GM19463 (cell line): ENCODE measurements around the gene NQO2.
"Not testable (repeated sequence)": the region's sequence is repeated elsewhere in the genome, so short reads cannot be mapped to it uniquely, and the experiment has no call there.

Source experiments
- ATAC-seq: cut with Tn5 transposase; IDR thresholded peaks from one replicate; pipeline ENCODE4 v1.9.1; 2021; ENCODE audit warnings: mild to moderate bottlenecking, moderate library complexity; ENCODE audit not compliant: unreplicated experiment

Gene NQO2

DNA sequence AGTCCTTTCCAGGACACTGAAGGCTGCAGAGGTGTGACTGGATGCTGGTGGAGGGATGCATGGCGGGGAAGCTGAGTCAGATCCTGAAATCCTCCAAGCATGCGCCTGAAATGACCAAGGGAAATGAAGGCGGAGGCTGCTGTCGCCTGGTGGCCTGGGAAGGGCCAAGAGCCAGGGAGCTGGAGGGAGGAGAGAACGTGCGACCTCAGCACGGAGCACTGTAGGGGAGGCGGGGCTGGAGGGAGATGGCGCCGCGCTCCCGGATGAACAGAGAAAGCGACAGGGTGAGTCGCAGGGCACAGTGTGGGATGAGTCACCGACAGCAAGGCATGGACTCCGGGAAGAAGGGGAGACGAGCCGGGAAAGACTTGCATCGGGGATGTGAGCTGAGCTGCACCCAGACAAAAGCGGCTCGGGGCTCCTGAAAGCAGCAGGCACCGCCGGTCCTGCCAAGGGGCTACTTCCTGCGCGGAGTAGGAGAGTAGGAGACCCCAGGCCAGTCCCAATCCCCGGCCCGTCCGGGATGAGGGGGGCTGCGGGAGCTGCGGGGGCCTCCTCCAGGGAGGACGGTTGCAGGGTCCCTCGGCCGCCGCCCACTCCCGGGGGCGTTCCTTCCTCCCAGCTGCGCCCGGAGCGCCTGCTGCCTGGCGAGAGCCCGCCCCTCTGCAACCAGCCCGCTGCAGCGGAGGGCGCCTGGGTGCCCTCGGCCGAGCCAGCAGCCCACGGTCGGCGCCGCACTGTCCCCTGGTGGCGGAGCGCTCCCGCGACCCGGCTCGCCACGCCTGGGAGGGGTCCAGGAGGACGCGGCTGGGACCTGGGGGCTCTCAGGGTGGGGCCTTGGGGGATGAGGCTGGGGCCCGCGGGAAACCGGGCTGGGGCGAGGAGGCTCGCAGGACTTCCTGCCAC is 11.0 kb upstream of the NQO2 start:
- ATAC-seq = peak; percentile 64

DNA sequence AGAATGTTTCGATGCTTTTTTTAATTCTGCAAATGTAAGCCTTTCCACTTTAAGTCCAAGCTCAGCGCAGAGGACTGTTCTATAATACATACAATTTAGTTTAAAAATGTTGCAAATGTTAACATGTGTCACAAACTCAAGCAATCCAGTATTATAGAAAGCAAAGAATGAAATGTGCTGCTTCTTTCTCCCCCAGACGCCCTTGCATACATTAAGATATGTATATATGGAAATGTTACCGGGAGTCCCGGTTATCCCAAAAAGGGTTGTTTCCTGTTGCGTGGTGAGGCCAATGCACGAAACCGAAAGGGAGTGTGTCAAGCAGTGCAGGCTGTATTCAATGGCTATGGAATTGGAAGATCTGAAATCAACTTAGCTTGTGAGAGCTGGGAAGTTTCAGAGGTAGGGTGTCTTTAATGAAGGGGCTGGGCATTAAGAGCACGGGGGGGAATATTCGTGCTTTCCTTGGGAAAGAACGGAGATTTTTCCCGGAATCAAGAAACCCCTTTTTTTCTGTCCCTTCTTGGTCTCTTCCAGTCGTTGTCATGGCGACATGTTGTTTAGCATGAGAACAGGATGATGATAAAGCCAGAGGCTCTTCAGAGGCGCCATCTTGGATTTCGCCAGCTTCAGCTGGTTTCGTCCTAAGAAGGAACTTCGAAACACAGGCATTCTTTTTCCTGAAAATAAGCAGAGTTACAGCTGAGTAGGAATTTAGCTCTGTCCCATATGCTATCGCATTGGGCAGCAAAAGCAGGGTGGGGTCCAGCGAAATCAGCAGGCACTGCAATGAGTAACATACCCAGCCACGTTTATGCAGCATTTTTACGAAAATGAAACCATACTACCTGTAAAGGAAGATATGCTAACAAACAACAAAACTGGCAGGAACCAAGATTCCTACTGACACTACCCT is 10.1 kb upstream of the NQO2 start:
- ATAC-seq = peak; percentile 70

DNA sequence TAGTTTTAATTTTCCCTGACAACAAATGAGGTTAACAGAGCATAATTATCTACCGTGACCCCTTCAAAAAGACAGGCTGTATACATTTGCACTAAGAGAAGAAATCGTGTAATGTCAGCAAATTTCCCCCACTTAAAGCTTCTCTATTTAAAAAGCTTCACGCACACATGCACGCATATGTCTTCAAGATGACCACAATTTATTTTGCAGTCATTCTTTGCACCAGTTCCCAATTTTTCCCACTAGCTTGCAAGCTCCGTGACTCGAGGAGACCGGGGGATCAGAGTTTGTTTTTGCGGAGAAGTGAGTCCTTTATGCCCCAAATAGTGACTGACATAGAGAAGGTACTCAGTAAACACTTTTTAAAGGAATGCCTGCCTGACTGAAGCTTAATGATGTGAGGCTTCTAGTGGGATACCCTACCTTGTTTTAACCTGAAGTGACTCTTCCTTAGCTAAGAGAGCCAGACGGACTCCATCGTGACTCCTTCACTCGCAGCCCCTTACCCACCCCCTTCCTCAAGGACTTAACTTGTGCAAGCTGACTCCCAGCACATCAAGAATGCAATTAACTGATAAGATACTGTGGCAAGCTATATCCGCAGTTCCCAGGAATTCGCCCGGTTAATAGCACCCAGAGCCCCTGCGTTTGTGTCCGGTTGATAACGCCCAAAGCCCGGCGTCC is 9.3 kb upstream of the NQO2 start:
- ATAC-seq = no peak

DNA sequence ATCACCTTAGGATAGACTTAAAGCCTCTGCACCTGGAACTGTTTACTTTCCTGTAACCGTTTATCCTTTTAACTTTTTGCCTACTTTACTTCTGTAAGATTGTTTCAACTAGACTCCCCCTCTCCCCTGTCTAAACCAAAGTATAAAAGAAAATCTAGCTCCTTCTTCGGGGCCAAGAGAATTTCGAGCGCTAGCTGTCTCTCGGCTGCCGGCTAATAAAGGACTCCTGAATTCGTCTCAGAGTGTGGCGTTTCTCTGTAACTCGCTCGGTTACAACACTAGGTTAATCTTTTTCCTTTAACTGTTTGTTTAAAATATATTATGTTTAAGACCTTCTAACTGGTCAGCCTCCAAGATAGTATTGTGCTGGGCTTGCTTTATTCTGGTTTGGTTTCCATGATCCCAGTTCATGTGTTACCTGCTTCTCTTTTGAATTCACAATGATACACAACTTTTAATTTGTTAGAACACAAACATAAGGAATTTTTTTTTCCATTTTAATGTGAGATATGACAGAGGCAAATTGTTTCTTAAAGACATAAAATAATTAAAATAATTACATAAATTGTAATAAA is 8.7 kb upstream of the NQO2 start:
- ATAC-seq = no peak

DNA sequence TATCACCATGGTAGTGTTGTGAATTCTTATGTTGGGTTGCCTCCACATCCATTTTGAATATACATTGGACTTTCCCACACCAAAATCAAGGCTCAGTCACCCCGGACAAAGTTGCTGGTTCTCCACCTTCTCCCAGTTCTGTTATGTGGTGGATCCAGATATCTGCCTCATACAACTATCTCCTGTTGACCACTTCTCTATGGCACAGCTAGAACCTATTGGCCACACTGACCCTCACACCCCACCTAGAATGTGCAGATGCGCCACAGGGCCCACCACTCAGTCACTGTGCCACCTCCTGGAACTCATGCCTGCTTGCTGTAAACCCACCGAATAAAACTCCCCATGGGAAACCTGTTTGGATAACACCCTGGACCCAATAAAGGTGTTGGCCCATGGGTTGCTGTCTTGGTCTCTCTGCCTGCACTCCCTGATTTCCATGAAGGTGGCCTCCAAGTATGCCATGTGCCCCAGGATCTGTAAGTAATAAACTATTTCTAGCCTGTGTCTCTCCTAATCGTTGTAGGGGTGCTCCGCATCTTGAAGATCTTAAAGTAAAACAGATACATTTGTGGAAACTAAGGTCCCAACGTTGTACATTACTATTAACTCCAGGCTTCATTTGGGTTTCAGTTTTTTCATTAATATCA is 7.2 kb upstream of the NQO2 start:
- ATAC-seq = no peak

DNA sequence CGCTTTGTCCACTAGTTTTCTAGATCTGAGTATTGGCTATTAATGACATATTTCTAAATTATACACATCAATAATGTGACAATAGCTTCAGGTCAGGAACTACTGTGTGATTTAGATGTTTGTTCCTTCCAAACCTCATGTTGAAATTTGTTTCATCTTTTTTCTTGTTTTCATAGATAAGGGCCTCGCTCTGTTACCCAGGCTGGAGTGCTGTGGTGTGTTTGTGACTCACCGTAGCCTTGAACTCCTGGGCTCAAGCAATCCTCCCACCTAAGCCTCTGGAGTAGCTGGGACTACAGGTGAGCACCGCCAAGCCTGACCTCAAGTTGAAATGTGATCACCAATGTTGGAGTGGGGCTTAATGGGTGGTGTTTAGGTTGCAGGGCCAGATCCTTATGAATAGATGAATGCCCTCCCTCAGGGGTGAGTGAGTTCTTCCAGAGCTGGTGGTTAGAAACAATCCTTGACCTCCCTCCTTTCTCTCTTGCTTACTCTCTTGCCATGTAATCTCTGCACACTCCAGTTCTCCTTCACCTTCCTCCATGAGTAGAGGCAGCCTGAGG is 5.9 kb upstream of the NQO2 start:
- no peak for ATAC-seq

DNA sequence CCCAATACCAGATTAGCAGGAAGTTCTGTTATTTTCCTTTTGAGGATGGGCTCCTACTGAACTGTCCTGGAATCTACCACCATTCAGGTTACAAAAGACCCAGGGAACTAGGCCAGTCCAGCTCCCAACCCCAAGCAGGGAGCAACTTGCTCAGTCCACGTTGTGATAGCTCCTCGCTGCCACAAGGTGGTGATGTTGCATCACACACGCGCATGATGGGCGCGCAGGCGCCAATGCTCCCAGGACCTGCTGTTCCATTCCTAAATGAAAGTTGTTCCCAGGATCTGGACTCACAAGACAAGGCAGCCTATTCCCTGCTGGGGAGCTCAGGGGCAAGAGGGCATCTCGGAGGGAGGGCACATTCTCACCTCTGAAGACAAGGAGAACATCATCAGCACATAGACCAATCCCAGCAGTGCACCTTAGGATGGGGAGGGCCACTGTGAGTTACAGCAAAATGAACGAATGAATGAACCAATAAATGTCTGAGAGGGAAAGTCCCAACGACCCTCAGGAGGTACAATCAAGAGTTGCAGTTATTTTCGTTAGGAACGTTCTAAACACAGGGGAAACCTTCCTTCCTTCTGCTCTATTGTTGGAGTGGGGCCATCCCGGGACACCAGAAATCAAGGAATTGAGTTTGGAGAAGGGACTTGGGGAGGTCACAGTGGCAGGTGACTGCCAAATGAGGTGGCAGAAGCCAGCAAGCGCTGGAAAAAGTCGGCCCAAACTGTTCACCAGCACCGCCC is 1.3 kb upstream of the NQO2 start:
- ATAC-seq = peak; percentile 36

DNA sequence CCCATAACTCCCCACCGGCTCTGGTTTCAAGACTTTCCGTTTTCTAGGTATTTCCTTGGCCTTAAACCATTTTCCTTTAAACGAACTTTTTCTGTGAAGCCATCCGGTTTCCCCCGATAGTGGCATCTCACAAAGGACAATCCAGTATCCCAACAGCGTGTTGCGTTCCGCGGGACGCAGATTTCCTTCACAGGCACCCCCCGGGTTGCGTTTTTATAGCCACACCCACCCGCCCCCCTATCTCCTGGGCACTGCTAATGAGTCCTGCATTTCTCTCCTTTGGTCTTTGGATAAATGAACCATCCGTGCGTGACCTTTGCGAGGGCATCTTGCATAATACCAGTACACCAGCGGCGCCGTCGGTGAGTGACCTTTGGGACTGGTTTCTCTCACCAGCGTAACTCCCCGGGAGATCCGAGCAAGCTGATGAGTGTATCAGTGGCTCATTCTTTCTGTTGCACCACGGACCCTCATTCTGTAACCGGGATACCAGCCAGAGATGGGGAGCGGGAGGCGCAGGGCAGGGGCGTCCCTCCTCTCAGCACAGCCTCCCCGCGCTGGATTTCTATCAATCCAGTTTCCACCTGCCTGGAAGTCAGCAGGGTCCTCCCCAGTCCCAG is 586 bp upstream of the NQO2 start:
- peak; percentile 18 for ATAC-seq

DNA sequence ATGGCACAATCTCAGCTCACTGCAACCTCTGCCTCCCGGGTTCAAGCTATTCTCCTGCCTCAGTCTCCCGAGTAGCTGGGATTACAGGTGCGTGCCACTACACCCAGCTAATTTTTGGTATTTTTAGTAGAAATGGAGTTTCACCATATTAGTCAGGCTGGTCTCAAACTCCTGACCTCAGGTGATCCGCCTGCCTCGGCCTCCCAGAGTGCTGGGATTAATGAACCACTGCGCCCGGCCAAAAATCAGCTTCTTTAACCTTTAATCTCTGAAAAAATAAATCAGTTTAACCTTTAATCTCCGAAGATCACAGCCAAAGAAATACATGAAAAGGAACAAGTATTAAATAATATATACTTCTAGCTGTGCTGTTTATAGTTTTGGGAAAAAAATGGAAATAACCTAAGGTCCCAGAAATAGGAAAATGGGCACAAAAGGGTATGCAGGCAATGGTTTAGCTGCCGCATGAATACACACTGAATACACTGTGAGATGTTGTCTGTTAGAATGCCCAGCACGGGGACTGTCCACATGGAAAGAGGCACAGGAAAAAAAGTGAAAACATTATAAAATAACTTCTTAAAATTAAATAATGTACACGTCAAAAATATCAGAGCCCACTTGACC is 1.6 kb downstream of the NQO2 start:
- no peak for ATAC-seq

DNA sequence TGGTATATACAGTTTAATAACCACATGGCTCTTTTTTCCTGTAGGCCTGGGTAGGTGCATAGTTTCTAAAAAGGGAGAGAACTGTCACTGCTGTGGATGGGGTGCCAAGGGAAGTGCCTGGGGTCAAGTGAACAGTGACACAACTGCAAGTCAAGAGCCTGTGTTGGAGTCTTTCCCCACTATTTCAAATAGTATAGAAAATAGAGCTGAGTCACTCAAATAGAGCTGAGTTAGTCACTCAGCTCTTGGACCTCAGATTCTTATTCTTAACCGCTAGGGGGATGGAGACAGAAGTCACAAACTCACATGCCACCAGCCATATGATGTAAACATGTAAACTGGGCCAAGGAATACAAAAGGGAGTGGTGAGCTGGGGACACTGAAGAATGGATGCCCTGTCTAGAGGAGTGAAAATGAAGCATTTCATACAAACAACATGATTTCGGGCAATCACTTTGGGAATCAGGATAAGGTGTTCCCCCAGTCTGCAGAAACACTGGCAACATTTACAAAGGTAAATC is 2.1 kb downstream of the NQO2 start:
- ATAC-seq = peak; percentile 29

DNA sequence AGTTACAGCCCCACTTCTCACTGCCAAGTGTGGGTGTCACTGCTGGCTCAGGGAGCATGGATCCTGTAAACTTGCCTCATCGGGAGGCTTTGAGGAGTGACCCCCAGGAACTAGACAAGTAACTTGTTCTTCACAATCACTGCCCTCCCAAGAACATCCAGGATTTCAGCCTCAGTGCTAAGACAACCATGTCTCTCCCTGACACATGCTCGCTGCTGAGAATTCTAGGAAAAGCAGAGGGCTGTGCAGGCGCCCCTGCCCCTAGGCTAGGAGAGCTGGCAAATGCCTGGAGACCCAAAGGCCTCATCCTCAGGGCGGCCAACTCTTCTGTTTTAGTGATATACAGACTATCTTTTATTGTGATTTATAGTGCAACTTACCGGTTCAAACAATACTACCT is 3.5 kb downstream of the NQO2 start:
- not testable (repeated sequence) for ATAC-seq

DNA sequence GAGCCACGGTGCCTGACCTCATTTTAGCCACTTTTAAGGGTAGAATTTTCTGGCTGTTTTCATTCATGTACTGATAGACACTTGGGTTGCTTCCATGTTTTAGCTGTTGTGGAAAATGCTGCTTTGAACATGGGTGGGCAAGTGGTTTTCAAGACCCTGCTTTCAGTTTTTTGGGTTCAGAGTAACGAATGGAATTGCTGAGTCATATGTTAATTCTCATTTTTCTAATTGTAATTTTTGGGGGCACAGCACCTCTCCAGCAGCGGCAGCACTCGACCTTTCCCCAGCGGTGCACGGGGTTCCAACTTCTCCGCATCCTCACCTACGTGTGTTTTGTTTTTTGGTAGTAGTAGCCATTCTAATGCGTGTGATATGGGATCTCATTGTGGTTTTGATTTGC is 5.4 kb downstream of the NQO2 start:
- ATAC-seq = no peak

DNA sequence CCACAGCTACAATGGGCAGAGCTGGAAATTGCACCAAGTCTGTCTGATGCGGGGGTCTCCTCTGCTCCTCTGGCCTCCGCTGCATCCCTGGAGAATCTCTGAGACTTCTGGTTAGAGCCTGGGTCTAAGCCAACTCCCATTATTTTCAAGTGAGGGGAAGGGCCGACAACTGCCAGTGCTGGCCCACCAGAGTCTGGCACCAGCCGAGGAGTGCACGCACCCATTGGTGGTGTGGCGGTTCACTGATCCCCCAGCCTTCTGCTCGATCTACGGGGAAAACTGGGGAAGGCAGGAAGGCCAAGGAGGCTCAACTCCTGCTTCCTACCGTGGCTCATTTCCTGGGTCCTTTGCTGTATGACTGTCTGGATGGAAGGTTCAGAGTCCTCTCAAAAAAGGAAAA is 6.2 kb downstream of the NQO2 start:
- ATAC-seq = no peak

DNA sequence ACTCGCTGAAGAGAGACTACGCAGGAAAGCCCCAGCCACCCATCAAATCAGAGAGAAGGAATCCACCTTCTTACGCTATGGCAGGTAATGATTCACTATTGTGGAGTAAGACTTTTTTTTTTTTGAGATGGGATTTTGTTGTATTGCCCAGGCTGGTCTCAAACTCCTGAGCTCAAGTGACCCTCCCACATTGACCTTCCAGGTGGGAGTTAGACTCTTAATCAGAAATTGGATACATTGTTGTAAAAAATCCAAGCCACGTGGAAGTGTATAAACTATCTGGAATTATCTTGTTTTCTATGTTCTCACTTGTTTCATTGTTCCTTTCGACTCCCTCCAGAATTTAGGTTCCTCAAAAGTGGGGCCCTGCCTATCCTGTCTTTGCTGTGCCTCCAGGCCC is 6.8 kb downstream of the NQO2 start:
- ATAC-seq = no peak

DNA sequence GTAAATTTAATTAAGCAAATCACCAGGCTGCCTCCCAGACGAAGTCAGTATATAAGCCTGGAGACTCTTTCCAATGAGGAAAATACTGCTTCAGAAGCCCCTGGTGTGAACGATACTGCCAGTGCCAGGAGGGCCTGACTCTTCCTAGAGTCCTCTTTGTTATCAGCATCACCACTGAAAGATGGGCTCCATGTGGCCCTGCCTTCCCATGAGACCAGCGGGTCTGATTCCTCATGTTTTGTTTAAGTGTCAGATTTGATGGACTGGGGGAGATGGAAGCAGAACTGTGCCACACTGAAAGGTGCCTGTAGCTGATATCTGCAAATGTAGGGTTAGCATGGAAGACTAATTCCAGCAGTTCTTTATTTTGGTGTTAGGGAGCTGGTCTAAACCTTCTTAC is 7.9 kb downstream of the NQO2 start:
- ATAC-seq = no peak

DNA sequence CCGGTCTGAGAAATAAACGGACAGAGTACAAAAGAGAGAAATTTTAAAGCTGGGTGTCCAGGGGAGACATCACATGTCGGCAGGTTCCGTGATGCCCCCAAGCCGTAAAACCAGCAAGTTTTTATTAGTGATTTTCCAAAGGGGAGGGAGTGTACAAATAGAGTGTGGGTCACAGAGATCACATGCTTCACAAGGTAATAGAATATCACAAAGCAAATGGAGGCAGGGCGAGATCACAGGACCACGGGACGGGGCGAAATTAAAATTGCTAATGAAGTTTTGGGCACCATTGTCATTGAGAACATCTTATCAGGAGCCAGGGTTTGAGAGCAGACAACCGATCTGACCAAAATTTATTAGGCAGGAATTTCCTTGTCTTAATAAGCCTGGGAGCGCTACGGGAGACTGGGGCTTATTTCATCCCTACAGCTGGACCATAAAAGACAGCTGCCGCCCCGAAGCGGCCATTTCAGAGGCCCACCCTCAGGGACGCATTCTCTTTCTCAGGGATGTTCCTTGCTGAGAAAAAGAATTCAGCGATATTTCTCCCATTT is 9.1 kb downstream of the NQO2 start:
- ATAC-seq = not testable (repeated sequence)

DNA sequence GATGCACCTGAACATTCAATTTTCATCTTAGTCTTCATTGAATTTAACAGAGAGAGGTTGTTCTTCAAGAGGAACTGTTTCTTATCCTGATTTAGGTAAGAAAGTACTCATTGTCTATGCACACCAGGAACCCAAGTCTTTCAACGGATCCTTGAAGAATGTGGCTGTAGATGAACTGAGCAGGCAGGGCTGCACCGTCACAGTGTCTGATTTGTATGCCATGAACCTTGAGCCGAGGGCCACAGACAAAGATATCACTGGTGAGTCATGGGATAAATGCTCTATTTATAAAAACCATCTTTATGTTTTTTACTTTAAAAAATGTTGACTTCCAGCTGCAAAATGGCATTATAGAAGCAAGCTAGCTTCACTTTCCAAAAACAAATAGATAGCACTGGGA is 10.2 kb downstream of the NQO2 start:
- ATAC-seq = no peak

DNA sequence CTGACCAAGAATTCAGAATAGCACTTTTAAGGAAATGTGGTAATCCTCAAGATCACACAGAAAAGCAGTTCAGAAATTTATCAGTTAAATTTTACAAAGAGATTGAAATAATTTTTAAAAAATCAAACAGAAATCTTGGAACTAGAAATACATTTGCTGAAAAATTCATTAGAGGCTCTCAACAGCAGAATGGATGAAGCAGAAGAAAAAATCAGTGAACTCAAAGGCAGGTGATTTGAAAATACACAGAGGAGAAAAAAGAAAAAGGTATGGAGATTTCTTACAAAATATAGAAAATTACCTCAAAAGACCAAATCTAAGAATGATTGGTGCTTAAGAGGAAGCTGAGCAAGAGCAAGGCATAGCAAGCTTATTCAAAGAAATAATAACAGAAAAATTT is 11.5 kb downstream of the NQO2 start:
- ATAC-seq = no peak
